Stromal cell of bone marrow (primary cell): ENCODE measurements around the gene SLC25A42.
"Not testable (repeated sequence)": the region's sequence is repeated elsewhere in the genome, so short reads cannot be mapped to it uniquely, and the experiment has no call there.

ENCODE experiments used
- DNase-seq: peaks from one replicate; pipeline ENCODE4 v3.0.0-alpha.2; 2012; ENCODE audit warnings: low read depth

SLC25A42 gene

GRCh38 chr19:19068659-19069654, 5.2 kb downstream of the SLC25A42 start:
- no peak for DNase-seq

- no peak for DNase-seq
These were observed 8.1 kb downstream of the SLC25A42 start for GRCh38 chr19:19071897-19072296.

- no peak for DNase-seq
These were observed 10.5 kb downstream of the SLC25A42 start for GRCh38 chr19:19074196-19074882.

GRCh38 chr19:19075126-19075525, 11.3 kb downstream of the SLC25A42 start:
- DNase-seq, result no peak

GRCh38 chr19:19076476-19076875, 12.7 kb downstream of the SLC25A42 start:
- no peak for DNase-seq

GRCh38 chr19:19077103-19077502, 13.3 kb downstream of the SLC25A42 start:
- no peak for DNase-seq

- no peak for DNase-seq
These were observed 15.0 kb downstream of the SLC25A42 start for GRCh38 chr19:19078801-19079200.

- DNase-seq, result no peak
These were observed 15.8 kb downstream of the SLC25A42 start for GRCh38 chr19:19079571-19079970.

GRCh38 chr19:19081642-19082151, 17.9 kb downstream of the SLC25A42 start:
- no peak for DNase-seq

- DNase-seq, result no peak
These were observed 19.8 kb downstream of the SLC25A42 start for GRCh38 chr19:19083413-19084178.

- DNase-seq, result no peak
These were observed 23.9 kb downstream of the SLC25A42 start for GRCh38 chr19:19087676-19088075.

- no peak for DNase-seq
These were observed 30.7 kb downstream of the SLC25A42 start for GRCh38 chr19:19094513-19094912.

- no peak for DNase-seq
These were observed 31.9 kb downstream of the SLC25A42 start for GRCh38 chr19:19095691-19096090.

GRCh38 chr19:19096641-19097627, 33.1 kb downstream of the SLC25A42 start:
- DNase-seq, result no peak

GRCh38 chr19:19098084-19098702, 34.4 kb downstream of the SLC25A42 start:
- DNase-seq, result no peak

- DNase-seq, result no peak
These were observed 35.2 kb downstream of the SLC25A42 start for GRCh38 chr19:19098703-19099632.

GRCh38 chr19:19101540-19101939, 37.7 kb downstream of the SLC25A42 start:
- no peak for DNase-seq

- not testable (repeated sequence) for DNase-seq
These were observed 38.8 kb downstream of the SLC25A42 start for GRCh38 chr19:19102566-19102965.

- DNase-seq, result no peak
These were observed 39.4 kb downstream of the SLC25A42 start for GRCh38 chr19:19103167-19103566.
